C4-2B (cell line): ENCODE measurements around the gene ATP13A2.

Experiments
- CTCF ChIP-seq: fragments of 450-650 bp; conservative IDR thresholded peaks from 2 replicates; pipeline ENCODE4 v1.5.1; 2017; ENCODE audit warnings: mild to moderate bottlenecking
- ZFX ChIP-seq: fragments of 450-650 bp; IDR thresholded peaks from 2 replicates; pipeline ENCODE4 v1.6.1; 2017

GRCh38 chr1:17011092-17011438, 663 bp downstream of the ATP13A2 start:
- TF ChIP-seq CTCF (no peak), ZFX (no peak)
